Measurements from ENCODE around the gene LEFTY1. TPM values are rescaled to one million over a fixed set of nuclear protein-coding genes. Genes with fewer than 3 reads are reported as not detected.

LEFTY1 gene
- total and polyA plus RNA-seq, 2 donors (not counting 1 experiment from before 2014, with no cell fraction given): not detected

DNA sequence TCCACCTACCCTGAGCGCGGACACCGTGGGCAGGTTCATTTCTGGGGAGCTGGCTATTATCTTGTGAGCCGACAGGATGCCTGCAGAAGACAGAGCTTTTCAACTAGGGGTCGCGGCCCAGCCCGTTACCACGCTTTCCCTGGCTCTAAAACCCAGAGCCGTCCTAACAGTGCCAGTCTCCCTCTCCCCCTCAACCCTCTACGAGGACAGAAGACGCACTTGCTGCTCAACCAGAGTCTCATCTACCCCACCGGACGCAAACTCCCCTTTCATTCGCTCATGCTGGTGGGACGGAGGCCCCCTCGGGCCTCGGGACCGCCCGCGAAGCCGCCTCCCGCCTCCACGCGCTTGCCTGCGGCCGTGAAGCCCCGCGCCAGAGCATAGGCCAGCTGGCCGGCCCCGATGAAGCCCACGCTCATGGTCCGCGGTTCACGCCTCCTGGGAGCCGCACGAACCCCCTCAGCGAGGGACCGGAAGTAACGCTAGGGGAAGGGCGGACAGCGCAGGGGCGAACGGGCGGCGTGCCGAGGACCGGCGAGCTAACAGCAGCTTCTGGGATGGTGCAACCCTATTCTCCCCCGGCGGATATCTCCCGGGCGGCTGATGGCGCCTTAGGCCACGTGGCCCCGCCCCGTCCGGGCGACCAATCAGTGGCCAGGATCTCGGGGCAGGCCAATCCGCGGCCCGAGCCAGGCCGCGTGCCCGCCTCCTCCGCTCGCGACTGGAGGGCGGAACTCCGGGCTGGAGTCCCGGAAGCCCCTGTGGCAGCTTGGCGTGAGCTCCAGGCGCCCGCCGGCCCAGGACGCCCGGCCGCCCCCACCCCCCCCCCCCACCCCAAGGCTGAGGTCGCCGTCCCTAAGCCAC, 35.0 kb upstream of the LEFTY1 start, which contains the start of gene PYCR2:
PYCR2 (minus strand) TSS at position 559 of the 864 bp plus-strand sequence; CDS start at position 419, 140 bp downstream.
- no peaks in the 10 kb centered on the region for H3K27me3 ChIP-seq (ENCODE audit: control insufficient read depth, insufficient read depth, low read length)
- H3K79me2 ChIP-seq (ENCODE audit: control insufficient read depth, insufficient read depth, low read length): peaks cover 20% of the 10 kb centered on the region
- TF ChIP-seq EZH2 (IDR thresholded peaks at IDR 0.05; ENCODE audit: low read length, missing control alignments): no peak
- TF ChIP-seq, protein P1, sequence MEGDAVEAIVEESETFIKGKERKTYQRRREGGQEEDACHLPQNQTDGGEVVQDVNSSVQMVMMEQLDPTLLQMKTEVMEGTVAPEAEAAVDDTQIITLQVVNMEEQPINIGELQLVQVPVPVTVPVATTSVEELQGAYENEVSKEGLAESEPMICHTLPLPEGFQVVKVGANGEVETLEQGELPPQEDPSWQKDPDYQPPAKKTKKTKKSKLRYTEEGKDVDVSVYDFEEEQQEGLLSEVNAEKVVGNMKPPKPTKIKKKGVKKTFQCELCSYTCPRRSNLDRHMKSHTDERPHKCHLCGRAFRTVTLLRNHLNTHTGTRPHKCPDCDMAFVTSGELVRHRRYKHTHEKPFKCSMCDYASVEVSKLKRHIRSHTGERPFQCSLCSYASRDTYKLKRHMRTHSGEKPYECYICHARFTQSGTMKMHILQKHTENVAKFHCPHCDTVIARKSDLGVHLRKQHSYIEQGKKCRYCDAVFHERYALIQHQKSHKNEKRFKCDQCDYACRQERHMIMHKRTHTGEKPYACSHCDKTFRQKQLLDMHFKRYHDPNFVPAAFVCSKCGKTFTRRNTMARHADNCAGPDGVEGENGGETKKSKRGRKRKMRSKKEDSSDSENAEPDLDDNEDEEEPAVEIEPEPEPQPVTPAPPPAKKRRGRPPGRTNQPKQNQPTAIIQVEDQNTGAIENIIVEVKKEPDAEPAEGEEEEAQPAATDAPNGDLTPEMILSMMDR (conservative IDR thresholded peaks at IDR 0.05 in 1 of 2, IDR thresholded peaks at IDR 0.05 in 1 of 2; ENCODE audit: low read depth in 1 of 2, low read length in 2 of 2): no peak
- no peaks in the 10 kb centered on the region for H4K20me1 ChIP-seq (ENCODE audit: control insufficient read depth, extremely low read depth, insufficient read depth, low read length)
- peaks cover 2% of the 10 kb centered on the region for H3K4me1 ChIP-seq (ENCODE audit: control insufficient read depth, extremely low read depth, insufficient read depth, low read length)
- H3K27ac ChIP-seq (ENCODE audit: insufficient read depth, low read length): peak within 1 kb of the TSS; percentile 86
- H3K36me3 ChIP-seq (ENCODE audit: control insufficient read depth, insufficient read depth, low read length): peaks cover 14% of the 10 kb centered on the region
- H3K9ac ChIP-seq (ENCODE audit: insufficient read depth, low read length): peak within 1 kb of the TSS; percentile 77
- H3K4me2 ChIP-seq (ENCODE audit: extremely low read depth, insufficient read depth, low read length): peak within 1 kb of the TSS; percentile 99
- H2AFZ ChIP-seq (ENCODE audit: low read length): peak within 1 kb of the TSS; percentile 89
- H3K9me3 ChIP-seq (ENCODE audit: control insufficient read depth, insufficient read depth, low read depth, low read length): no peaks in the 10 kb centered on the region
- peak within 1 kb of the TSS; percentile 74 to 95 (median 89) for H3K4me3 ChIP-seq (replicated peaks in 1 of 4; ENCODE audit: control extremely low read depth in 1 of 4, insufficient read depth in 1 of 4, low read depth in 3 of 4, low read length in 4 of 4)
- peak; percentile 95 to 97 for DNase-seq (ENCODE audit: low read depth in 2 of 2)

DNA sequence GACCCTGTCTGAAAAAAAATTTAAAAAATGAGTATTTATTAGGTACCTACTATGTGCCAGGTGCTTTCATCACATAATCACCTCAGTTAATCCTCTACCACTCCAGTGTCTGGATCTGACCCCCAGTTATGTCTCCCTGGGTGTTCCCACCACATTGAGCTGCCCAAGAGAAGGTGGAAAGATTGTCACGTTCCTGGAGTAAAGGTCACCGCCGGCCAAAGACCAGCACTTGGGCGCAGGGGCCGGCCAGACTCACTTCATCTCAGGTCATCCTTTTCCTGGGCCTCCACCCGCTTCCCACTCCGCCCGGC, 34.4 kb upstream of the LEFTY1 start:
- H2AFZ ChIP-seq (ENCODE audit: low read length): peak overlapping the region; percentile 89
- TF ChIP-seq, protein P1 (conservative IDR thresholded peaks at IDR 0.05 in 1 of 2, IDR thresholded peaks at IDR 0.05 in 1 of 2; ENCODE audit: low read depth in 1 of 2, low read length in 2 of 2): no peak
- peak overlapping the region; percentile 77 for H3K9ac ChIP-seq (ENCODE audit: insufficient read depth, low read length)
- DNase-seq (ENCODE audit: low read depth in 2 of 2): no peak
- no peaks in the 10 kb centered on the region for H4K20me1 ChIP-seq (ENCODE audit: control insufficient read depth, extremely low read depth, insufficient read depth, low read length)
- peaks cover 2% of the 10 kb centered on the region for H3K4me1 ChIP-seq (ENCODE audit: control insufficient read depth, extremely low read depth, insufficient read depth, low read length)
- H3K27ac ChIP-seq (ENCODE audit: insufficient read depth, low read length): peak overlapping the region; percentile 86
- H3K27me3 ChIP-seq (ENCODE audit: control insufficient read depth, insufficient read depth, low read length): no peaks in the 10 kb centered on the region
- H3K9me3 ChIP-seq (ENCODE audit: control insufficient read depth, insufficient read depth, low read depth, low read length): no peaks in the 10 kb centered on the region
- peak overlapping the region; percentile 99 for H3K4me2 ChIP-seq (ENCODE audit: extremely low read depth, insufficient read depth, low read length)
- H3K79me2 ChIP-seq (ENCODE audit: control insufficient read depth, insufficient read depth, low read length): peaks cover 20% of the 10 kb centered on the region
- peaks cover 16% of the 10 kb centered on the region for H3K36me3 ChIP-seq (ENCODE audit: control insufficient read depth, insufficient read depth, low read length)
- peak overlapping the region; percentile 74 to 95 (median 89) for H3K4me3 ChIP-seq (replicated peaks in 1 of 4; ENCODE audit: control extremely low read depth in 1 of 4, insufficient read depth in 1 of 4, low read depth in 3 of 4, low read length in 4 of 4)

DNA sequence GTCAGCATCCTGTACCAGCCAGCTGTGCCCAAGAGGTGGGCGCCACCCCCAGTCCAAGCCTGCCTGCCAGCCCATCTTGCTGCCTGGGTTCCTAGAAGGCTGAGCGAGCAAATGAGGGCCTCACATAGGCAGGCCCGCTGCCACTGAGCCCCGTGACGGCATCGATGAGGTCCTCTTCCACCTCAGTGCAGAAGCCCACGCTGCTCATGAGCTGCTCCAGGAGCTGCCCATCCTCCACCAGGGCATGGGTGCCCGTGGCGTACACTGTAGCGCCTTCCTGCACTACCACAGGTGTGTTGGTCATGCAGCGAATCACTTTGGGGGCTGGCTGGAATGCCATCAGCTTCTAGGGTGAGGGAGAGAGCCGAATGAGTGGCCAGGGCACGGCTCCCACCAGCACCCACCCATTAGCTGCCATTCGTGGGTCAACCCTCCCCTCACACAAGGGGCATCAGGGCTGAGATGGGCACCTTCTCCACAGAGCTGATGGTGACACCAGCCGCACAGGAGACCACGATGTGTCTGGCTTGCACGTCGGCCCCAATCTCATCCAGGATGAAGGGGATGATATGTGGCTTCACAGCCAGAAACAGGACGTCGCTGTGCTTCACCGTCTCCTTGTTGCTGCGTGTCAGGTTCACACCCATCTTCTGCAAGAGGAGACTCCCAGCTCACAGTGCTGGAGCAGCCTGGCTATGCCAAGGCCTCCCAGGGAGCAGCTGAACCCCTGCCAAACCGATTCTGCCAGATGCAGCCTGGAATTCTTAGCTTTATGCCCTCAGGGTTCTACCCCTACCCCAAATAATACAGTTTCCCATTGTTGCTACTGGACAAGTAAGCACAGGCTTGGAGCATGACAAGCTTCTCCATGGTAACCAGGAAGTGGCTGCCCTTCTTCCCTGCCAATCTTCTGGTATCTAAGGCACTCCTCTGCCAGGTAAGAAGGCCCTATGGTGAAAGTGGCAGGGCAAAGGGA, 33.1 kb upstream of the LEFTY1 start:
- Histone ChIP-seq H3K9ac (ENCODE audit: insufficient read depth, low read length) (no peak overlapping the region), H4K20me1 (ENCODE audit: control insufficient read depth, extremely low read depth, insufficient read depth, low read length) (no peaks in the 10 kb centered on the region), H3K4me1 (ENCODE audit: control insufficient read depth, extremely low read depth, insufficient read depth, low read length) (peaks cover 2% of the 10 kb centered on the region), H3K27me3 (ENCODE audit: control insufficient read depth, insufficient read depth, low read length) (no peaks in the 10 kb centered on the region), H3K79me2 (ENCODE audit: control insufficient read depth, insufficient read depth, low read length) (peaks cover 20% of the 10 kb centered on the region), H3K27ac (ENCODE audit: insufficient read depth, low read length) (no peak overlapping the region), H2AFZ (ENCODE audit: low read length) (no peak overlapping the region), H3K36me3 (ENCODE audit: control insufficient read depth, insufficient read depth, low read length) (peaks cover 16% of the 10 kb centered on the region), H3K4me2 (ENCODE audit: extremely low read depth, insufficient read depth, low read length) (peak overlapping the region; percentile 99), H3K9me3 (ENCODE audit: control insufficient read depth, insufficient read depth, low read depth, low read length) (no peaks in the 10 kb centered on the region), H3K4me3 (replicated peaks in 1 of 4; ENCODE audit: control extremely low read depth in 1 of 4, insufficient read depth in 1 of 4, low read depth in 3 of 4, low read length in 4 of 4) (no peak overlapping the region)
- peak in 1 of 2 donors; percentile 7 for DNase-seq (ENCODE audit: low read depth in 2 of 2)
- no peak for TF ChIP-seq EZH2 (IDR thresholded peaks at IDR 0.05; ENCODE audit: low read length, missing control alignments)
- TF ChIP-seq, protein P1 (conservative IDR thresholded peaks at IDR 0.05 in 1 of 2, IDR thresholded peaks at IDR 0.05 in 1 of 2; ENCODE audit: low read depth in 1 of 2, low read length in 2 of 2): no peak
